GM23338 (cell line): ENCODE results near the gene CHD2.

Source experiments
- CREB1 ChIP-seq: fragments of 250-450 bp; sonication (Bioruptor Pico); IDR thresholded peaks from 2 replicates; pipeline ENCODE4 v1.5.0; 2020; ENCODE audit warnings: low read depth, mild to moderate bottlenecking, moderate library complexity
- CTCF ChIP-seq, 2 experiments: fragments of 200-600 bp in 1 of 2; sonication (generic) in 1 of 2; conservative IDR thresholded peaks; 2 replicates each; pipeline versions ENCODE4 v1.5.1 to v1.6.1; 2016 to 2017; ENCODE audit warnings: antibody characterized with exemption in 2 of 2, low read depth in 2 of 2, mild to moderate bottlenecking in 2 of 2, moderate library complexity in 1 of 2
- ETS1 ChIP-seq: IDR thresholded peaks from 2 replicates; pipeline ENCODE4 v1.6.1; 2016; ENCODE audit warnings: antibody characterized with exemption
- EZH2 ChIP-seq: fragments of 200-600 bp; sonication (generic); IDR thresholded peaks from one replicate; pipeline ENCODE4 v1.8.0; 2017; ENCODE audit warnings: antibody characterized with exemption, mild to moderate bottlenecking, low read depth; ENCODE audit not compliant: unreplicated experiment
- EZH2phosphoT487 ChIP-seq: fragments of 200-600 bp; sonication (generic); IDR thresholded peaks from one replicate; pipeline ENCODE4 v1.8.1; 2018; ENCODE audit warnings: antibody characterized with exemption; ENCODE audit not compliant: unreplicated experiment
- JUNB ChIP-seq: IDR thresholded peaks from one replicate; pipeline ENCODE4 v1.6.1; 2016; ENCODE audit warnings: antibody characterized with exemption; ENCODE audit not compliant: unreplicated experiment
- NANOG ChIP-seq: IDR thresholded peaks from 2 replicates; pipeline ENCODE4 v1.6.1; 2016; ENCODE audit warnings: antibody characterized with exemption, borderline replicate concordance
- POLR2AphosphoS5 ChIP-seq: IDR thresholded peaks from 2 replicates; pipeline ENCODE4 v1.6.1; 2016; ENCODE audit warnings: antibody characterized with exemption, low read depth
- REST ChIP-seq: IDR thresholded peaks from one replicate; pipeline ENCODE4 v1.6.1; 2018; ENCODE audit warnings: antibody characterized with exemption; ENCODE audit not compliant: unreplicated experiment
- STAT1 ChIP-seq: IDR thresholded peaks from one replicate; pipeline ENCODE4 v1.6.1; 2016; ENCODE audit warnings: antibody characterized with exemption; ENCODE audit not compliant: unreplicated experiment
- ZNF114 ChIP-seq: fragments of 250-450 bp; sonication (Bioruptor Pico); IDR thresholded peaks from 2 replicates; pipeline ENCODE4 v1.5.0; 2020; ENCODE audit warnings: mild to moderate bottlenecking, moderate library complexity
- ZNF331 ChIP-seq: fragments of 250-450 bp; sonication (Bioruptor Pico); IDR thresholded peaks from 2 replicates; pipeline ENCODE4 v1.5.0; 2020; ENCODE audit warnings: low read depth, mild to moderate bottlenecking, moderate library complexity
- TF ChIP-seq, protein P1 (sequence below): fragments of 250-450 bp; sonication (Bioruptor Pico); IDR thresholded peaks from 2 replicates; pipeline ENCODE4 v1.5.0; 2020; ENCODE audit warnings: mild to moderate bottlenecking, moderate library complexity

DNA sequence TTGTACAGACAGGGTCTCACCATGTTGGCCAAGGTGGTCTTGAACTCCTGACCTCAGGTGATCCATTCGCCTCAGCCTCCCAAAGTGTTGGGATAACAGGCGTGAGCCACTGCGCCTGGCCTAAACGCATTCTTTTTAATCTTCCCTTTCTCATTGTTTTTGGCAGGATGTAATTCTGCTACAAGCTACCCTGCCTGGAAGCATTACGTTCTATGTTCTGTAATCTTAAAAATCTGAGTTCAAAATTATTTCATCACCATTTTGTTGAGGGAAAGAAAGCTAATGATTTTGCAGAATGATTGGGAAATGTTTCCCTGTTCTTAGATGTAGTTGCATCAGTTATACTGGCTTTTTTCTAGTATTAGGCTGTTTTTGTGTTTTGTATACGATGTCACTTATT is 117.4 kb downstream of the CHD2 start:
- TF ChIP-seq CTCF (conservative IDR thresholded peaks at IDR 0.05; ENCODE audit: low read depth in 2 of 2) (no peak), EZH2 (no peak), POLR2AphosphoS5 (no peak), ZNF114 (CRISPR knock-in tag) (no peak), REST (no peak), ZNF331 (CRISPR knock-in tag) (no peak), CREB1 (no peak), EZH2phosphoT487 (no peak), ETS1 (no peak), NANOG (no peak), JUNB (no peak), STAT1 (no peak)
- TF ChIP-seq, protein P1, sequence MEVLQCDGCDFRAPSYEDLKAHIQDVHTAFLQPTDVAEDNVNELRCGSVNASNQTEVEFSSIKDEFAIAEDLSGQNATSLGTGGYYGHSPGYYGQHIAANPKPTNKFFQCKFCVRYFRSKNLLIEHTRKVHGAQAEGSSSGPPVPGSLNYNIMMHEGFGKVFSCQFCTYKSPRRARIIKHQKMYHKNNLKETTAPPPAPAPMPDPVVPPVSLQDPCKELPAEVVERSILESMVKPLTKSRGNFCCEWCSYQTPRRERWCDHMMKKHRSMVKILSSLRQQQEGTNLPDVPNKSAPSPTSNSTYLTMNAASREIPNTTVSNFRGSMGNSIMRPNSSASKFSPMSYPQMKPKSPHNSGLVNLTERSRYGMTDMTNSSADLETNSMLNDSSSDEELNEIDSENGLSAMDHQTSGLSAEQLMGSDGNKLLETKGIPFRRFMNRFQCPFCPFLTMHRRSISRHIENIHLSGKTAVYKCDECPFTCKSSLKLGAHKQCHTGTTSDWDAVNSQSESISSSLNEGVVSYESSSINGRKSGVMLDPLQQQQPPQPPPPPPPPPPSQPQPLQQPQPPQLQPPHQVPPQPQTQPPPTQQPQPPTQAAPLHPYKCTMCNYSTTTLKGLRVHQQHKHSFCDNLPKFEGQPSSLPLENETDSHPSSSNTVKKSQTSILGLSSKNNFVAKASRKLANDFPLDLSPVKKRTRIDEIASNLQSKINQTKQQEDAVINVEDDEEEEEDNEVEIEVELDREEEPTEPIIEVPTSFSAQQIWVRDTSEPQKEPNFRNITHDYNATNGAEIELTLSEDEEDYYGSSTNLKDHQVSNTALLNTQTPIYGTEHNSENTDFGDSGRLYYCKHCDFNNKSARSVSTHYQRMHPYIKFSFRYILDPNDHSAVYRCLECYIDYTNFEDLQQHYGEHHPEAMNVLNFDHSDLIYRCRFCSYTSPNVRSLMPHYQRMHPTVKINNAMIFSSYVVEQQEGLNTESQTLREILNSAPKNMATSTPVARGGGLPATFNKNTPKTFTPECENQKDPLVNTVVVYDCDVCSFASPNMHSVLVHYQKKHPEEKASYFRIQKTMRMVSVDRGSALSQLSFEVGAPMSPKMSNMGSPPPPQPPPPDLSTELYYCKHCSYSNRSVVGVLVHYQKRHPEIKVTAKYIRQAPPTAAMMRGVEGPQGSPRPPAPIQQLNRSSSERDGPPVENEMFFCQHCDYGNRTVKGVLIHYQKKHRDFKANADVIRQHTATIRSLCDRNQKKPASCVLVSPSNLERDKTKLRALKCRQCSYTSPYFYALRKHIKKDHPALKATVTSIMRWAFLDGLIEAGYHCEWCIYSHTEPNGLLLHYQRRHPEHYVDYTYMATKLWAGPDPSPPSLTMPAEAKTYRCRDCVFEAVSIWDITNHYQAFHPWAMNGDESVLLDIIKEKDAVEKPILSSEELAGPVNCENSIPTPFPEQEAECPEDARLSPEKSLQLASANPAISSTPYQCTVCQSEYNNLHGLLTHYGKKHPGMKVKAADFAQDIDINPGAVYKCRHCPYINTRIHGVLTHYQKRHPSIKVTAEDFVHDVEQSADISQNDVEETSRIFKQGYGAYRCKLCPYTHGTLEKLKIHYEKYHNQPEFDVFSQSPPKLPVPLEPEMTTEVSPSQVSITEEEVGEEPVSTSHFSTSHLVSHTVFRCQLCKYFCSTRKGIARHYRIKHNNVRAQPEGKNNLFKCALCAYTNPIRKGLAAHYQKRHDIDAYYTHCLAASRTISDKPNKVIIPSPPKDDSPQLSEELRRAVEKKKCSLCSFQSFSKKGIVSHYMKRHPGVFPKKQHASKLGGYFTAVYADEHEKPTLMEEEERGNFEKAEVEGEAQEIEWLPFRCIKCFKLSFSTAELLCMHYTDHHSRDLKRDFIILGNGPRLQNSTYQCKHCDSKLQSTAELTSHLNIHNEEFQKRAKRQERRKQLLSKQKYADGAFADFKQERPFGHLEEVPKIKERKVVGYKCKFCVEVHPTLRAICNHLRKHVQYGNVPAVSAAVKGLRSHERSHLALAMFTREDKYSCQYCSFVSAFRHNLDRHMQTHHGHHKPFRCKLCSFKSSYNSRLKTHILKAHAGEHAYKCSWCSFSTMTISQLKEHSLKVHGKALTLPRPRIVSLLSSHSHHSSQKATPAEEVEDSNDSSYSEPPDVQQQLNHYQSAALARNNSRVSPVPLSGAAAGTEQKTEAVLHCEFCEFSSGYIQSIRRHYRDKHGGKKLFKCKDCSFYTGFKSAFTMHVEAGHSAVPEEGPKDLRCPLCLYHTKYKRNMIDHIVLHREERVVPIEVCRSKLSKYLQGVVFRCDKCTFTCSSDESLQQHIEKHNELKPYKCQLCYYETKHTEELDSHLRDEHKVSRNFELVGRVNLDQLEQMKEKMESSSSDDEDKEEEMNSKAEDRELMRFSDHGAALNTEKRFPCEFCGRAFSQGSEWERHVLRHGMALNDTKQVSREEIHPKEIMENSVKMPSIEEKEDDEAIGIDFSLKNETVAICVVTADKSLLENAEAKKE (CRISPR knock-in tag) = no peak
